Tibial artery (tissue), 4 donors: Measurements from ENCODE around the gene ROBO1.
"Not testable (repeated sequence)": the region's sequence is repeated elsewhere in the genome, so short reads cannot be mapped to it uniquely, and the experiment has no call there.

ENCODE experiments used
- DNase-seq, 2 donors: peaks; one replicate each; pipeline ENCODE4 v3.0.0-alpha.2; 2019
- H3K27ac ChIP-seq, 2 donors: fragments of 200-600 bp; sonication (generic) in 1 of 2; 1 replicate in 1 of 2; 2 replicates in 1 of 2; pipeline ENCODE4 v1.5.1; 2018 to 2019; ENCODE audit warnings: mild to moderate bottlenecking in 1 of 2
- H3K27me3 ChIP-seq, 2 donors: fragments of 200-600 bp; sonication (generic) in 1 of 2; one replicate each; pipeline versions ENCODE4 v1.5.1 to v1.6.0; 2016 to 2019
- H3K36me3 ChIP-seq, 3 donors: fragments of 200-600 bp; sonication (generic) in 2 of 3; one replicate each; pipeline ENCODE4 v1.5.1; 2016 to 2019; ENCODE audit warnings: mild to moderate bottlenecking in 2 of 3
- H3K4me1 ChIP-seq, 4 donors: fragments of 200-600 bp; sonication (generic) in 2 of 4; 1 replicate in 3 of 4; 2 replicates in 1 of 4; pipeline ENCODE4 v1.5.1; 2016 to 2019
- H3K4me3 ChIP-seq, 2 donors: fragments of 200-600 bp; sonication (generic) in 1 of 2; 1 replicate in 1 of 2; 2 replicates in 1 of 2; pipeline ENCODE4 v1.5.1; 2018 to 2019; ENCODE audit warnings: mild to moderate bottlenecking in 2 of 2
- H3K9me3 ChIP-seq, 3 donors: fragments of 200-600 bp; sonication (generic) in 1 of 3; one replicate each; pipeline ENCODE4 v1.5.1; 2016 to 2019
- CTCF ChIP-seq, 2 experiments: fragments of 200-600 bp in 1 of 2; fragments of 450-650 bp in 1 of 2; IDR thresholded peaks; one replicate each; pipeline ENCODE4 v1.5.1; 2017 to 2019; ENCODE audit warnings: antibody characterized with exemption in 2 of 2, mild to moderate bottlenecking in 1 of 2, moderate library complexity in 1 of 2
- intact Hi-C: fragments of 100-400 bp; cut with DNase I; formaldehyde crosslinking; loops from one replicate; pipeline ENCODE4 v1.15.0; 2023; ENCODE audit warnings: low total_unique reads

Gene ROBO1

DNA sequence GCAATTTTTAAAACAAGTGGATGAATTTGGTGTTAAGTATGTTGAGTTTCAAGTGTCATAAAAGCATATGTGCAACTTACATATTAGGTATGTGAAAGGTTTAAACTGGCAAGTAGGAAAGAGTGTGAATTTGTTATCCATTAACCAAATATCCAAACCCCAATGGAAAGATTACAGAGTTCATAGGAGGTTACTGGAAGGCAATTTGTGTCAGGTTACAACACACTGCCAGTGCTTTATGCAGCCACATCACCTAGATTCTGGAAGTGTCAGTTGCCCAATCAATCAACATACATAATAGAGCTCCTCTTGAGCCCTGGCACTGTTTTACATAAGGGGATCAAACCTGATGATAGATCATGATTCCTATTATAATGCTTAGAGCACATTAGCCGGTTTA, 261.0 kb downstream of the ROBO1 start:
- TF ChIP-seq CTCF (IDR thresholded peaks at IDR 0.05) = no peak
- Histone ChIP-seq H3K4me3 (no peak overlapping the region), H3K27ac (no peak overlapping the region), H3K27me3 (no peaks in the 10 kb centered on the region), H3K36me3 (no peaks in the 10 kb centered on the region), H3K9me3 (no peaks in the 10 kb centered on the region), H3K4me1 (no peaks in the 10 kb centered on the region)
- intact Hi-C loops = no loop called here
- DNase-seq = no peak

- intact Hi-C loops = not testable (repeated sequence)
Observed at GRCh38 chr3:79502216-79502681, 265.5 kb downstream of the ROBO1 start.

GRCh38 chr3:79497447-79498111, 270.2 kb downstream of the ROBO1 start:
- H3K4me1 ChIP-seq = no peaks in the 10 kb centered on the region
- DNase-seq = no peak
- peak; percentile 25 to 50 for TF ChIP-seq CTCF (IDR thresholded peaks at IDR 0.05)
- H3K9me3 ChIP-seq = no peaks in the 10 kb centered on the region
- H3K36me3 ChIP-seq = no peaks in the 10 kb centered on the region
- H3K27me3 ChIP-seq = no peaks in the 10 kb centered on the region
- intact Hi-C loops = no loop called here
- no peak overlapping the region for H3K27ac ChIP-seq
- no peak overlapping the region for H3K4me3 ChIP-seq

More at GRCh38 chr3:79502216-79502681, 265.5 kb downstream of the ROBO1 start:
- not testable (repeated sequence) for DNase-seq, H3K27ac ChIP-seq, H3K4me1 ChIP-seq, H3K4me3 ChIP-seq, H3K36me3 ChIP-seq, H3K9me3 ChIP-seq, H3K27me3 ChIP-seq

GRCh38 chr3:79491029-79491641, 276.7 kb downstream of the ROBO1 start:
- peaks cover 0 to 16% (median 9%) of the 10 kb centered on the region in 4 donors for H3K4me1 ChIP-seq
- TF ChIP-seq CTCF (IDR thresholded peaks at IDR 0.05) = no peak
- H3K27ac ChIP-seq = no peak overlapping the region
- H3K4me3 ChIP-seq = no peak overlapping the region
- no peak for DNase-seq
- no peaks in the 10 kb centered on the region for H3K27me3 ChIP-seq
- H3K36me3 ChIP-seq = no peaks in the 10 kb centered on the region
- no peaks in the 10 kb centered on the region for H3K9me3 ChIP-seq
- intact Hi-C loops = no loop called here

GRCh38 chr3:79490165-79491028, 277.4 kb downstream of the ROBO1 start:
- Histone ChIP-seq H3K4me1 (peaks cover 0 to 16% (median 9%) of the 10 kb centered on the region in 4 donors), H3K36me3 (no peaks in the 10 kb centered on the region), H3K27ac (no peak overlapping the region), H3K9me3 (no peaks in the 10 kb centered on the region), H3K27me3 (no peaks in the 10 kb centered on the region), H3K4me3 (peak overlapping the region in 1 of 2 donors; percentile 21)
- no peak for TF ChIP-seq CTCF (IDR thresholded peaks at IDR 0.05)
- intact Hi-C loops = no loop called here
- DNase-seq = peak; percentile 43 to 74

GRCh38 chr3:79488407-79488806, 279.4 kb downstream of the ROBO1 start:
- H3K4me3 ChIP-seq = no peak overlapping the region
- no peak for TF ChIP-seq CTCF (IDR thresholded peaks at IDR 0.05)
- H3K36me3 ChIP-seq = no peaks in the 10 kb centered on the region
- peaks cover 0 to 16% (median 9%) of the 10 kb centered on the region in 4 donors for H3K4me1 ChIP-seq
- no peak for DNase-seq
- intact Hi-C loops = no loop called here
- no peaks in the 10 kb centered on the region for H3K27me3 ChIP-seq
- no peak overlapping the region for H3K27ac ChIP-seq
- H3K9me3 ChIP-seq = no peaks in the 10 kb centered on the region
